ENCODE results near the gene SWT1.
"Not testable (repeated sequence)": the region's sequence is repeated elsewhere in the genome, so short reads cannot be mapped to it uniquely, and the experiment has no call there.

The SWT1 gene

GRCh38 chr1:185252404-185252803 lies 95.4 kb downstream of the SWT1 start:
- not testable (repeated sequence) for DNase-seq

GRCh38 chr1:185255595-185255994 lies 98.6 kb downstream of the SWT1 start:
- not testable (repeated sequence) for DNase-seq

GRCh38 chr1:185257116-185257949 lies 100.4 kb downstream of the SWT1 start:
- not testable (repeated sequence) for DNase-seq

- DNase-seq, result no peak
Measured at GRCh38 chr1:185257950-185258208, 100.9 kb downstream of the SWT1 start.

GRCh38 chr1:185258676-185259075 lies 101.7 kb downstream of the SWT1 start:
- no peak for DNase-seq

- DNase-seq, result no peak
Measured at GRCh38 chr1:185260611-185261010, 103.6 kb downstream of the SWT1 start.

GRCh38 chr1:185262151-185262550 lies 105.2 kb downstream of the SWT1 start:
- no peak for DNase-seq

- no peak for DNase-seq
Measured at GRCh38 chr1:185263292-185263691, 106.3 kb downstream of the SWT1 start.

- no peak for DNase-seq
Measured at GRCh38 chr1:185263780-185264179, 106.8 kb downstream of the SWT1 start.

- no peak for DNase-seq
Measured at GRCh38 chr1:185265314-185265713, 108.3 kb downstream of the SWT1 start.

GRCh38 chr1:185267301-185267700 lies 110.3 kb downstream of the SWT1 start:
- no peak for DNase-seq

GRCh38 chr1:185267701-185268100 lies 110.7 kb downstream of the SWT1 start:
- no peak for DNase-seq

- DNase-seq, result no peak
Measured at GRCh38 chr1:185268352-185268751, 111.4 kb downstream of the SWT1 start.

GRCh38 chr1:185271921-185272320 lies 115.0 kb downstream of the SWT1 start:
- no peak for DNase-seq

GRCh38 chr1:185279571-185279970 lies 122.6 kb downstream of the SWT1 start:
- DNase-seq, result no peak

- no peak for DNase-seq
Measured at GRCh38 chr1:185280589-185280988, 123.6 kb downstream of the SWT1 start.

- peak in 4 of 6 experiments; percentile 9 to 75 (median 70) for DNase-seq
Measured at GRCh38 chr1:185281245-185281644, 124.3 kb downstream of the SWT1 start.

GRCh38 chr1:185284116-185284515 lies 127.1 kb downstream of the SWT1 start:
- no peak for DNase-seq

- DNase-seq, result no peak
Measured at GRCh38 chr1:185284533-185285276, 127.7 kb downstream of the SWT1 start.

GRCh38 chr1:185287451-185287850 lies 130.5 kb downstream of the SWT1 start:
- DNase-seq, result no peak

GRCh38 chr1:185288435-185288834 lies 131.5 kb downstream of the SWT1 start:
- no peak for DNase-seq

- DNase-seq, result no peak
Measured at GRCh38 chr1:185289880-185290279, 132.9 kb downstream of the SWT1 start.

GRCh38 chr1:185291159-185291558 lies 134.2 kb downstream of the SWT1 start:
- DNase-seq, result no peak

GRCh38 chr1:185291652-185292051 lies 134.7 kb downstream of the SWT1 start:
- DNase-seq, result no peak

GRCh38 chr1:185292237-185292636 lies 135.3 kb downstream of the SWT1 start:
- no peak for DNase-seq

Data from stimulated activated naive CD4-positive, alpha-beta T cell (primary cell).